GM18951 (cell line): ENCODE measurements around the gene CCNF.

Experiments
- POLR2A ChIP-seq: IDR thresholded peaks from 4 replicates; pipeline ENCODE4 v1.6.1; 2011; ENCODE audit warnings: mild to moderate bottlenecking; ENCODE audit not compliant: insufficient read length, insufficient read depth; ENCODE audit errors: extremely low read depth
- in situ Hi-C: fragments of 300-500 bp; cut with MboI; formaldehyde crosslinking; loops from one replicate; pipeline ENCODE4 v1.12.0; 2022; ENCODE audit warnings: low sequenced_read_pairs, mixed read lengths, inconsistent platforms; ENCODE audit not compliant: unreplicated experiment

Gene CCNF

GRCh38 chr16:2507052-2507659, 77.9 kb downstream of the CCNF start:
- in situ Hi-C loops = no loop called here
- no peak for TF ChIP-seq POLR2A

GRCh38 chr16:2507665-2508064, 78.4 kb downstream of the CCNF start:
- in situ Hi-C loops = no loop called here
- TF ChIP-seq POLR2A = no peak
